Stimulated activated CD4-positive, alpha-beta T cell treated with anti-CD3 and anti-CD28 coated beads, Interleukin-1b, Interleukin-23, amount 100 ng/mL, for 24 hours (primary cell): ENCODE measurements around the gene ZBTB46.

Experiments
- DNase-seq, 4 experiments: peaks; one replicate each; pipeline ENCODE4 v3.0.0-alpha.2; 2020; ENCODE audit warnings: low read depth in 4 of 4, low spot score in 1 of 4

The ZBTB46 gene

GRCh38 chr20:63707558-63708300 is 123.3 kb downstream of the ZBTB46 start, which contains the start of the genes ARFRP1 and ZGPAT:
Gene ARFRP1, minus strand, starts transcription at chr20:63707976. Its CDS starts 885 bp downstream, at chr20:63707091.
Gene ZGPAT, plus strand, starts transcription at chr20:63708039. Its CDS starts 542 bp downstream, at chr20:63708581.
- DNase-seq, result peak; percentile 65 to 82 (median 75)

- no peak for DNase-seq
These were observed 124.1 kb downstream of the ZBTB46 start for GRCh38 chr20:63706852-63707557.

GRCh38 chr20:63706027-63706695 is 124.9 kb downstream of the ZBTB46 start:
- no peak for DNase-seq

- no peak for DNase-seq
These were observed 125.6 kb downstream of the ZBTB46 start for GRCh38 chr20:63705232-63706026.

- DNase-seq, result no peak
These were observed 126.3 kb downstream of the ZBTB46 start for GRCh38 chr20:63704749-63705117.

- DNase-seq, result no peak
These were observed 126.9 kb downstream of the ZBTB46 start for GRCh38 chr20:63703976-63704748.

- DNase-seq, result no peak
These were observed 127.5 kb downstream of the ZBTB46 start for GRCh38 chr20:63703471-63703975.

- no peak for DNase-seq
These were observed 128.2 kb downstream of the ZBTB46 start for GRCh38 chr20:63702751-63703470.

GRCh38 chr20:63702036-63702665 is 128.9 kb downstream of the ZBTB46 start:
- DNase-seq, result no peak

GRCh38 chr20:63701329-63702035 is 129.6 kb downstream of the ZBTB46 start:
- no peak for DNase-seq

GRCh38 chr20:63701051-63701328 is 130.1 kb downstream of the ZBTB46 start:
- no peak for DNase-seq

GRCh38 chr20:63700199-63701050 is 130.6 kb downstream of the ZBTB46 start:
- no peak for DNase-seq

GRCh38 chr20:63699466-63700198 is 131.4 kb downstream of the ZBTB46 start:
- no peak for DNase-seq

- DNase-seq, result peak in 1 of 4 experiments; percentile 67
These were observed 132.2 kb downstream of the ZBTB46 start for GRCh38 chr20:63698739-63699465.

- DNase-seq, result no peak
These were observed 133.1 kb downstream of the ZBTB46 start for GRCh38 chr20:63697868-63698545.
